Fibroblast of lung (primary cell): ENCODE results near the gene ARHGAP35. TPM values are rescaled to one million over a fixed set of nuclear protein-coding genes. Genes with fewer than 3 reads are reported as not detected.

Experiments
- DNase-seq, 2 donors: peaks; one replicate each; pipeline versions ENCODE4 v3.0.0 to v3.0.0-alpha.2; 2010; ENCODE audit warnings: low read depth in 2 of 2
- H2AFZ ChIP-seq: 2 replicates; pipeline ENCODE4 v1.5.1; 2012; ENCODE audit warnings: low read length, control low read depth, inconsistent platforms
- H3K27ac ChIP-seq: 2 replicates; pipeline ENCODE4 v1.5.1; 2011; ENCODE audit warnings: low read length, control low read depth; ENCODE audit not compliant: insufficient read depth
- H3K27me3 ChIP-seq: 2 replicates; pipeline ENCODE4 v1.5.1; 2011; ENCODE audit warnings: mild to moderate bottlenecking, low read length; ENCODE audit not compliant: control insufficient read depth, insufficient read depth
- H3K36me3 ChIP-seq: 2 replicates; pipeline ENCODE4 v1.5.1; 2011; ENCODE audit warnings: low read length; ENCODE audit not compliant: control insufficient read depth, insufficient read depth
- H3K4me1 ChIP-seq: 2 replicates; pipeline ENCODE4 v1.5.1; 2011; ENCODE audit warnings: low read length; ENCODE audit not compliant: control insufficient read depth, insufficient read depth; ENCODE audit errors: extremely low read depth
- H3K4me2 ChIP-seq: 2 replicates; pipeline ENCODE4 v1.5.1; 2011; ENCODE audit warnings: low read length, control low read depth; ENCODE audit not compliant: insufficient read depth; ENCODE audit errors: extremely low read depth
- H3K4me3 ChIP-seq, 4 experiments: fragments of 200-600 bp in 1 of 4; sonication (generic) in 1 of 4; replicated peaks in 1 of 4; 2 replicates each; pipeline ENCODE4 v1.5.1; 2011 to 2016; ENCODE audit warnings: low read length in 4 of 4, low read depth in 3 of 4, mild to moderate bottlenecking in 3 of 4, control low read depth in 2 of 4, inconsistent platforms in 1 of 4, mixed read lengths in 1 of 4; ENCODE audit not compliant: insufficient read depth in 1 of 4; ENCODE audit errors: control extremely low read depth in 1 of 4
- H3K79me2 ChIP-seq: 2 replicates; pipeline ENCODE4 v1.5.1; 2012; ENCODE audit warnings: mild to moderate bottlenecking, low read length, inconsistent platforms; ENCODE audit not compliant: control insufficient read depth, insufficient read depth
- H3K9ac ChIP-seq: 2 replicates; pipeline ENCODE4 v1.5.1; 2011; ENCODE audit warnings: mild to moderate bottlenecking, low read length, control low read depth; ENCODE audit not compliant: insufficient read depth
- H3K9me3 ChIP-seq: 2 replicates; pipeline ENCODE4 v1.5.1; 2012; ENCODE audit warnings: low read depth, low read length; ENCODE audit not compliant: control insufficient read depth, insufficient read depth
- H4K20me1 ChIP-seq: 2 replicates; pipeline ENCODE4 v1.5.1; 2011; ENCODE audit warnings: low read length; ENCODE audit not compliant: control insufficient read depth, insufficient read depth; ENCODE audit errors: extremely low read depth
- EZH2 ChIP-seq: IDR thresholded peaks from 2 replicates; pipeline ENCODE4 v1.5.1; 2012; ENCODE audit warnings: low read length, control low read depth, mild to moderate bottlenecking; ENCODE audit errors: missing control alignments
- polyA plus RNA-seq, 2 donors: library from polyadenylated mRNA; depleted of rRNA in 1 of 2; stranded (reverse) in 1 of 2; unstranded in 1 of 2; fragments of >200 nt; gene quantifications; 2 replicates each; pipeline ENCODE4 v1.2.1, GENCODE V29; 2011 to 2012; ENCODE audit warnings: missing spikeins in 1 of 2
- total RNA-seq: library from RNA; depleted of rRNA; stranded (reverse); fragments of >200 nt; gene quantifications from 2 replicates; pipeline ENCODE4 v1.2.1, GENCODE V29; 2014
- TF ChIP-seq, protein P1 (sequence below), 2 donors: IDR thresholded peaks in 1 of 2; conservative IDR thresholded peaks in 1 of 2; 1 replicate in 1 of 2; 2 replicates in 1 of 2; pipeline ENCODE4 v1.5.1; 2011 to 2012; ENCODE audit warnings: low read length in 2 of 2, control low read depth in 1 of 2, inconsistent platforms in 1 of 2, low read depth in 1 of 2, mild to moderate bottlenecking in 1 of 2

Gene ARHGAP35
- total and polyA plus RNA-seq, 2 donors (not counting 1 experiment from before 2014, with no cell fraction given), result 26.0 to 47.6 TPM

DNA sequence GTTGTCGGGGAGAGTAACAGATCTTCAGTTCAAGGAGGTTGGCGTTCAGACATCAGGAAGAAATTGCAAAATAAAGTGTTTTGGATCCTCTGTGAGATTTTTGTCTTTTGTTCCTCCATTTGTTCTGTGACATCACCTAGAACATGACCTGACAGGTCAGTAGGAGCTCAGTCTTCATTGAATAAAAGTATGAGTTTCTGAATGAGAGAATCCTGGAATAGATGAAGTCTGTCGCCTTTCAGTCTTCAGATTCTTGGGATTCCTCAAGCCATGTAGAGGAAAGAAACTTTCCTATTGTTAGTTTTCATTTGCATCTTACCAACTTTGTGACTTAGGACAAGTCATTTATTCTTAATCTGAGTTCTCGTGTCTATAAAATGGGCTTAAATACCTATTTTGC is 14.4 kb downstream of the ARHGAP35 start:
- Histone ChIP-seq H3K27ac (no peak overlapping the region), H3K9me3 (no peaks in the 10 kb centered on the region), H2AFZ (no peak overlapping the region), H3K4me2 (no peak overlapping the region), H4K20me1 (no peaks in the 10 kb centered on the region), H3K79me2 (peaks cover 52% of the 10 kb centered on the region), H3K9ac (no peak overlapping the region), H3K4me3 (no peak overlapping the region), H3K36me3 (no peaks in the 10 kb centered on the region), H3K4me1 (peaks cover 20% of the 10 kb centered on the region), H3K27me3 (no peaks in the 10 kb centered on the region)
- TF ChIP-seq, protein P1, sequence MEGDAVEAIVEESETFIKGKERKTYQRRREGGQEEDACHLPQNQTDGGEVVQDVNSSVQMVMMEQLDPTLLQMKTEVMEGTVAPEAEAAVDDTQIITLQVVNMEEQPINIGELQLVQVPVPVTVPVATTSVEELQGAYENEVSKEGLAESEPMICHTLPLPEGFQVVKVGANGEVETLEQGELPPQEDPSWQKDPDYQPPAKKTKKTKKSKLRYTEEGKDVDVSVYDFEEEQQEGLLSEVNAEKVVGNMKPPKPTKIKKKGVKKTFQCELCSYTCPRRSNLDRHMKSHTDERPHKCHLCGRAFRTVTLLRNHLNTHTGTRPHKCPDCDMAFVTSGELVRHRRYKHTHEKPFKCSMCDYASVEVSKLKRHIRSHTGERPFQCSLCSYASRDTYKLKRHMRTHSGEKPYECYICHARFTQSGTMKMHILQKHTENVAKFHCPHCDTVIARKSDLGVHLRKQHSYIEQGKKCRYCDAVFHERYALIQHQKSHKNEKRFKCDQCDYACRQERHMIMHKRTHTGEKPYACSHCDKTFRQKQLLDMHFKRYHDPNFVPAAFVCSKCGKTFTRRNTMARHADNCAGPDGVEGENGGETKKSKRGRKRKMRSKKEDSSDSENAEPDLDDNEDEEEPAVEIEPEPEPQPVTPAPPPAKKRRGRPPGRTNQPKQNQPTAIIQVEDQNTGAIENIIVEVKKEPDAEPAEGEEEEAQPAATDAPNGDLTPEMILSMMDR (conservative IDR thresholded peaks at IDR 0.05 in 1 of 2, IDR thresholded peaks at IDR 0.05 in 1 of 2; ENCODE audit: low read depth in 1 of 2, low read length in 2 of 2), result no peak
- no peak for TF ChIP-seq EZH2
- DNase-seq, result peak in 1 of 2 donors; percentile 25

DNA sequence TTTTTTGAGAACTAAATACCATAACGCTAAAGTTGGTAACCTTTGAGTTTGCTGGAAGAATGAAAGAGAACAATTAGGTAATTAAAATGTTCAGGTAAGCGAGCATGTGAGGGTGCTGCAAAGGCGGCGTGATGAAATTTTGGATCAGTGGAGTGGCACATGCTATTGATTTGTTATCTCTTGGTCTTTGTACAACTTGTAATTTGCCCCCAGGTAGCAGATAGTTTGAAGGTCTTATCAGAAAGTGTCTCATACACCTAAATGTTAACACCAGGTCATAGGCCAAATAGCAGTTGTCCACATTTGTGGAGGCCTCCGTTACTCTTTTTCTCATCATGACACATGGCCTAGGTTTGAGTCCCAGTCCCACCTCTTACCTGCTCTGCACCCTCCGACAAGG is 14.9 kb downstream of the ARHGAP35 start:
- no peak for DNase-seq
- H3K4me2 ChIP-seq, result no peak overlapping the region
- H4K20me1 ChIP-seq, result no peaks in the 10 kb centered on the region
- H2AFZ ChIP-seq, result no peak overlapping the region
- H3K27me3 ChIP-seq, result no peaks in the 10 kb centered on the region
- peaks cover 20% of the 10 kb centered on the region for H3K4me1 ChIP-seq
- H3K9me3 ChIP-seq, result no peaks in the 10 kb centered on the region
- H3K4me3 ChIP-seq, result no peak overlapping the region
- no peak for TF ChIP-seq EZH2
- TF ChIP-seq, protein P1 (conservative IDR thresholded peaks at IDR 0.05 in 1 of 2, IDR thresholded peaks at IDR 0.05 in 1 of 2; ENCODE audit: low read depth in 1 of 2, low read length in 2 of 2), result no peak
- no peak overlapping the region for H3K27ac ChIP-seq
- H3K36me3 ChIP-seq, result no peaks in the 10 kb centered on the region
- peaks cover 49% of the 10 kb centered on the region for H3K79me2 ChIP-seq
- H3K9ac ChIP-seq, result no peak overlapping the region

DNA sequence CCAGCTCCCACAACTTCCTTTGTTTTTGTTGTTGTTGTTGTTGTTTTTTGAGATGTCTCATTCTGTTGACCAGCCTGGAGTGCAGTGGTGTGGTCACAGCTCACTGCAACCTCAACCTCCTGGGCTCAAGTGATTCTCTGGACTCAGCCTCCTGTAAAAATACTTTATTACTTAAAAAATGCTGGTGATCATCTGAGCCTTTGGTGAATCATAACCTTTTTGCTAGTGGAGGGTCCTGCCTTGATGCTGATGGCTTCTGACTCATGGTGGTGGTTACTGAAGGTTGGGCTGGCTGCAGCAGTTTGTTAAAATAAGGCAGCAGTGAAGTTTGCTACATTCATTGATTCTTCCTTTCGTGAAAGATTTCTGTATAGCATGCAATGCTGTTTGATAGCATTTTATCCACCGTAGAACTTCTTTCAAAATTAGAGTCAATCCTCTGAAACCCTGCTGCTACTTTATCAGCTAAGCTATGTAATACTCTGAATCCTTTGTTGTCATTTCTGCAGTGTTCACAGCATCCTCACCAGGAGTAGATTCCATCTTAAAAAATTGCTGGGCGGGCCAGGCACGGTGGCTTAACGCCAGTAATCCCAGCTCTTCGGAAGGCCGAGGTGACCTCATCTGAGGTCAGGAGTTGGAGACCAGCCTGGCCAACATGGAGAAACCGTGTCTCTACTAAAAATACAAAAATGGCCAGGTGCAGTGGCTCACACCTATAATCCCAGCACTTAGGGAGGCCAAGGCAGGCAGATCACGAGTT is 18.0 kb downstream of the ARHGAP35 start:
- peaks cover 20% of the 10 kb centered on the region for H3K4me1 ChIP-seq
- H4K20me1 ChIP-seq, result no peaks in the 10 kb centered on the region
- peaks cover 39% of the 10 kb centered on the region for H3K79me2 ChIP-seq
- TF ChIP-seq EZH2, result no peak
- TF ChIP-seq, protein P1 (conservative IDR thresholded peaks at IDR 0.05 in 1 of 2, IDR thresholded peaks at IDR 0.05 in 1 of 2; ENCODE audit: low read depth in 1 of 2, low read length in 2 of 2), result no peak
- no peaks in the 10 kb centered on the region for H3K9me3 ChIP-seq
- H3K36me3 ChIP-seq, result no peaks in the 10 kb centered on the region
- peak overlapping the region; percentile 32 for H3K4me2 ChIP-seq
- peak overlapping the region; percentile 77 for H3K27ac ChIP-seq
- H2AFZ ChIP-seq, result no peak overlapping the region
- DNase-seq, result peak; percentile 77 to 95
- no peaks in the 10 kb centered on the region for H3K27me3 ChIP-seq
- no peak overlapping the region for H3K4me3 ChIP-seq
- no peak overlapping the region for H3K9ac ChIP-seq
